Measurements from ENCODE around the gene TRPM5.

The TRPM5 gene

GRCh38 chr11:2452321-2453012, 8.2 kb upstream of the TRPM5 start:
- DNase-seq: no peak

DNA sequence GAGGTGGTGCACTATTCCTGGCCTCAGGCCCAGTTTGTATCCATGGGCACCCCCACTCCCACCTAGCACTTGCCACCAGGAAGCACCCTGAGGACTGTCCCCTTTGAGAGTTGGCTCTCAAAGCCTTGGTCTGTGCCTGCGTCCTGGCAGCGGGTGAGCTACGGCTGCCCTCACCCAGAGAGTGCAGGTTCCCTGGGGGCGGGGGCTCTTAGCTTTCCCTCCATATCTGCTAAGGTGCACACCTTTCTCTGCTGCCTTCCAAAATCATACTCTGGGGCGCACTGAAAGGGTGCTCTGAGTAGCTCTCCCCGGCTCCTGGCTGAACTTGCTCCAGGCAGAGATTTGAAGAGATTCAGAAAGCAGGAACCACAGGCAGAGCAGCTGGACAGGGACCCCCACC, 7.6 kb upstream of the TRPM5 start:
- no peak for DNase-seq

- no peak for DNase-seq
Observed at GRCh38 chr11:2451336-2451735, 7.0 kb upstream of the TRPM5 start.

GRCh38 chr11:2450321-2451041, 6.2 kb upstream of the TRPM5 start:
- DNase-seq: no peak

DNA sequence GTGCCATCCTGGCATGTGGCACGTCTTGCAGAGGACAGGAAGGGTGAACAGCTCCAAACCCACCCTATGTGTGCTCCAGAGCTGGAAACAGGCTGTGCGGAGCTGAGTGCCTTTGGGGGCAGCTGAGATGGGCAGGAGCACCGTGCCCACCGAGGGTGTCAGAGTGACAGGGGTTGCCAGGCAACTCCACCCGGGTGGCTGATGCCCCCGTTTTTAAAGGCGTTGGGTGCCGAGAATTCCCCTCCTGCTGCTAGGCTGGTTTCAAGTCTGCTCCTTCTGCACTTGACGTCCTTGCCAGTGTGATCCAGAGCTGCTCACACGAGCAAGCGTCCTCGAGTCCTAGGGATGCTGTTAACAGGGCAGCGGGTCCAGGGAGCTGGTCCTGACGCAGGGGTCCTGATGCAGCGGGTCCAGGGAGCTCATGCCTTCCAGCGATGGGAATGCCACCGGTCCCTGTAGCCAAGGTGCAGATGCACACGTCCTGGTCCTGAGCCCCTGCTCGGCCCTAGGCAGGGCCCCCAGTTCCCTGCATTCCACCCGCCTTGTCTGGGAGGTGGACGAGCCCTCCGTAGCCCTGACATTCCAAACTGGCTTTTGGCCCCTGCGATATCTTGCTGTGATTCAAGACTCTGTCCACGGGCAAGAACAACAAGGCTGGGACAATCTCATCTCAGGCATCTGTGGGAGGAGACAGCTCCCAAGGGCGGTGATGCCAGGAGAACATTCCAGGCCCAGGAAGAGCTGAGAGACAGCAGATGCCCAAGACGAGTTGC, 5.4 kb upstream of the TRPM5 start:
- DNase-seq: no peak

GRCh38 chr11:2448661-2449547, 4.6 kb upstream of the TRPM5 start:
- DNase-seq: no peak

- DNase-seq: no peak
Observed at GRCh38 chr11:2447951-2448650, 3.8 kb upstream of the TRPM5 start.

DNA sequence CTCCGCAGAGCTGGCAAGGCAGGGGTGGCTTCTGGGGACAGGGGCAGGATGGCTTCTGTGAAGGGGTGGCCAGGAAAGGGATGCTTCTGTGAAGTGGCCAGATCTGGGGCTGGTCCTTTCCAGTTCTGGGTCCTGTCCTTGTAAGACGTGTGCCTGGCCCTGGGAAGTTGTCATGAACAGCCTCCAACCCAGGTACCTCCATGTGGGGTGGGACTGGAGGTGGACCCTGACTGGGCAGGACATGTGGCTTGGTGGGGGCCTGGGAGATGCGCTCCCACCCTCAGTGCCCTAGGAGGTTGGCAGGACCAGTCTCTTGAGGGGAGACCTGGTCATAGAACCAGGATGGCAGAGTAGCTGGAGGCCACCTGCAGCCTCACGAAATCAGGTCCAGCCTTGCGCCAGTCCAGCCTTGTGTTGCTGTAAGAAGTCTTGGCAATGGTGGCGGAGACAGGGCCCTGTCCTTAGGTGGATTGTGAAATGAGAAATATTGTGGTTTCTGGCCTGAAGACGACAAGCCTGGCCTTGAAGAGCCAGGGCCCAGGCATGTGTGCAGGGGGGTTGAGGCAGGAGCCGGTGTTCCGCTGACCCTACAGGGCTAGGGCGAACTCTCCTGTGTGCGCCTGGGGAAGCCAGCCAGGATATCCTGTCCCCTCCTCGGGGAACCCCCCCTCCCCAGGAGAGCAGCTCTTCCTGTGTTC, 3.1 kb upstream of the TRPM5 start:
- no peak for DNase-seq

- no peak for DNase-seq
Observed at GRCh38 chr11:2446590-2447252, 2.4 kb upstream of the TRPM5 start.

GRCh38 chr11:2445746-2446551, 1.6 kb upstream of the TRPM5 start:
- DNase-seq: no peak

DNA sequence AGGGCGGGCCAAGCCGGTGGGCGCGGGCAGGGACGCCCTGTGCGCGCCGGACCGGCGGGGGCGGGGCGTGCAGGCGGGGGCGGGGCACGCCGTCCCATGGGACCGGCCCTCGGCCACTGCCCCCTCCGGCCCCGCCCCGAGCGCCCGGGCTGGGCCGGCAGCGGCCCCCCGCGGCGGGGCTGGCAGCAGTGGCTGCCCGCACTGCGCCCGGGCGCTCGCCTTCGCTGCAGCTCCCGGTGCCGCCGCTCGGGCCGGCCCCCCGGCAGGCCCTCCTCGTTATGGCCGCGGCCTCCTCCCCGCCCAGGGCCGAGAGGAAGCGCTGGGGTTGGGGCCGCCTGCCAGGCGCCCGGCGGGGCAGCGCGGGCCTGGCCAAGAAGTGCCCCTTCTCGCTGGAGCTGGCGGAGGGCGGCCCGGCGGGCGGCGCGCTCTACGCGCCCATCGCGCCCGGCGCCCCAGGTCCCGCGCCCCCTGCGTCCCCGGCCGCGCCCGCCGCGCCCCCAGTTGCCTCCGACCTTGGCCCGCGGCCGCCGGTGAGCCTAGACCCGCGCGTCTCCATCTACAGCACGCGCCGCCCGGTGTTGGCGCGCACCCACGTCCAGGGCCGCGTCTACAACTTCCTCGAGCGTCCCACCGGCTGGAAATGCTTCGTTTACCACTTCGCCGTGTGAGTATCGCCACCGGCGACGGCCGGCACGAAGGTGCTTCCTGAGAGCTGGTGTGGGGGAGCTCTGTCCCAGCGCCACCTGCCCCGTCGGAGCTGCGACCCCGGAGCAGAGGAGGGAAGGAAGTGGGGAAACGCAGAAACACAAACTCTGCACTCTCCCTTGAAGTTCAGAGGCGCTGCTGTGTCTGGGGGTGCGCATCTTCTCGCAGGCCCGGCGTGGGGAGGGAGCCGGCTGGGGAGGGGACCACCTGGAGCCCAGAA, 769 bp upstream of the TRPM5 start, which contains the start of gene KCNQ1:
TSS of gene KCNQ1 (plus strand) at position 188 of the 925 bp plus-strand sequence. CDS start at position 279, 91 bp downstream.
- no peak for DNase-seq

DNA sequence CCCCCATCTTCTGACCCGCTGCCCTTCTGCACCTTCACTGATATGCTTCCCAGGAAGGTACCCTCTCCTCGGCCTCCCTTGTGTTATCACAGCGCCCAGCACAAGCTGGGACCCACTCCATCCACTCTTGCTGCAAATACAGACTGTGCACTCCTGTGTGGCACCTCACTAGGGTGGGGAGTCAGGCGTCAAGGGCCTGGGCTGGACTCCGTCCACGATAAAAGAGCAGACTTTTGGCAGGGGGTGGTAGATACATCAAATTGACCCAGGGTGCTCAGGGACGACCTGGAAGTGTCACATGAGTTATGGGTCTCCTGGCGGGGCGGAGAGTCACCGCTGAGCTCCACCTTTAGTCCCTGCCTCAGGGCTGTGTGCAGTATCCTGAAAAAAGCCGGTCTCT, 908 bp downstream of the TRPM5 start:
- no peak for DNase-seq

- DNase-seq: no peak
Observed at GRCh38 chr11:2442589-2442988, 1.7 kb downstream of the TRPM5 start.

DNA sequence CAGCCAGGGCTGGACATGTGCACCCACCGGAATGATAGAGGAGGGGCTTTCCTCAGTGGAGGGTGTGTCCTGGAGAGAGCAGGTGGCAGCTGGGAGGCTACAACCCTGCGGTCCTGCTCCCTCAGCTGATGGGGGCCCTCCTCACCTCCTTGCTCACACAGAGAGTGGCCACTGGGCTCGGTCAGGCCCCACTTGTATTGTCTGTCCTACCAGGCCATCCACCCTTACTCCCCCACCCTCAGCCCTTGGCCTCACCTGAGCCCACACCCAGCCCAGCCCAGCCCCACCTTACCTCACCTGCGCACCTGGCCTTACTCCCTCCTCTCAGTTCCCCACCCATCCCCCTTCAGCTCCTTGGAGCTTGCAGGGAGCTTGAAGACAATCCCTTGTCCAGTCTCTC, 3.1 kb downstream of the TRPM5 start:
- no peak for DNase-seq

DNA sequence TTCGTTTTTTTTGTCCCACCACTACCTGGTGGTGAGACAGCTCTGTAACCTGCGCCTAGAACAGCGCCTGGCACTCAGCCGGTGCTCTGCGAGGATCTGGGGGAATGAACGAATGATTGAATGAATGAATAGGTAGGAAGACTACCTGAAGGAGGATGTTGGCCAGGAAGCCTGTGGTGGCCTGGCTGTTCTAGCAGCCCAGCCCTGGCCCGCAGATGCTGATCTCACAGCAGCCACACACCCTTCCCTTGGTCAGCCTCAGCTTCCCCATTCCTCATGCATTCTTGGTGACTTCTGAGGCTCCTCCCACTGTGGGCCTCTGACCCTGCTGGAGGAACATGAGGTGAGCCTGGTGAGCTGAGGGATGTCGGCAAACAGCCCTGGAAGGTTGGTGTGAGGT, 3.7 kb downstream of the TRPM5 start:
- no peak for DNase-seq

DNA sequence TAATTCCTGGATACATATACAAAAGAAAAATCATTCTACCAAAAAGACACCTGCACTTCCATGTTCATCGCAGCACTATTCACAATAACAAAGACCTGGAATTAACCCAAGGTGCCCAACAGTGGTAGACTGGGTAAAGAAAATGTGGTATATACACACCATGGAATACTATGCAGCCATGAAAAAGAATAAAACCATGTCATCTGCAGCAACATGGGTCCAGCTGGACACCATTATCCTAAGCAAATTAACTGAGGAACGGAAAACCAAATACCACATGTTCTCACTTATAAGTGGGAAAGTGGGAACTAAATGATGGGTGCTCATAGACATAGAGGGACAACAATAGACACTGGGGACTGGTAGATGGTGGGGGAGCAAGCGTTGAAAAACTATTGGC, 4.5 kb downstream of the TRPM5 start:
- DNase-seq: no peak

- DNase-seq: no peak
Observed at GRCh38 chr11:2437516-2437915, 6.8 kb downstream of the TRPM5 start.

GRCh38 chr11:2436521-2437031, 7.7 kb downstream of the TRPM5 start:
- DNase-seq: no peak

Measured in activated T-cell treated with anti-CD3 and anti-CD28 coated beads for 4 hours (primary cell).